ENCODE measurements around the gene ATXN1. TPM values are rescaled to one million over a fixed set of nuclear protein-coding genes. Genes with fewer than 3 reads are reported as not detected.

Gene ATXN1
- total and polyA plus RNA-seq, 2 experiments from 2014 or later: 4.8 to 9.1 TPM

- TF ChIP-seq CTCF (conservative IDR thresholded peaks at IDR 0.05; ENCODE audit: low read depth in 2 of 2) (no peak), STAT1 (IDR thresholded peaks at IDR 0.05; ENCODE audit: unreplicated experiment) (no peak), REST (IDR thresholded peaks at IDR 0.05; ENCODE audit: unreplicated experiment) (no peak), EZH2 (IDR thresholded peaks at IDR 0.05; ENCODE audit: low read depth, unreplicated experiment) (no peak), ZNF114 (CRISPR knock-in tag; IDR thresholded peaks at IDR 0.05) (no peak), NANOG (IDR thresholded peaks at IDR 0.05; ENCODE audit: borderline replicate concordance) (no peak), JUNB (IDR thresholded peaks at IDR 0.05; ENCODE audit: unreplicated experiment) (no peak), CREB1 (CRISPR knock-in tag; IDR thresholded peaks at IDR 0.05; ENCODE audit: low read depth) (no peak), ETS1 (IDR thresholded peaks at IDR 0.05) (no peak)
These were observed 400.9 kb downstream of the ATXN1 start (continued) for GRCh38 chr6:16360365-16360764.

GRCh38 chr6:16359563-16359962 is 401.7 kb downstream of the ATXN1 start:
- H3K9me3 Mint-ChIP-seq: no peaks in the 10 kb centered on the region
- H3K4me2 ChIP-seq: no peak overlapping the region
- no peak overlapping the region for H3K27ac ChIP-seq (ENCODE audit: low read depth)
- H3F3A ChIP-seq (replicated peaks; ENCODE audit: low read depth): no peaks in the 10 kb centered on the region
- H3K4me3 Mint-ChIP-seq: no peak overlapping the region
- no peak for ATAC-seq
- no peak overlapping the region for H2AFZ ChIP-seq
- H3K27me3 ChIP-seq (ENCODE audit: insufficient read depth): no peaks in the 10 kb centered on the region
- no peaks in the 10 kb centered on the region for H3K79me2 ChIP-seq (replicated peaks; ENCODE audit: insufficient read depth)
- no peaks in the 10 kb centered on the region for H3K27me3 Mint-ChIP-seq (ENCODE audit: insufficient read depth, low read depth, poor library complexity)
- no peaks in the 10 kb centered on the region for H3K4me1 ChIP-seq (ENCODE audit: insufficient read depth)
- no peaks in the 10 kb centered on the region for H3K36me3 Mint-ChIP-seq (ENCODE audit: low read depth)
- H3K36me3 ChIP-seq (ENCODE audit: insufficient read depth): no peaks in the 10 kb centered on the region
- H3K9me2 ChIP-seq (ENCODE audit: insufficient read depth): 0 out of 2 replicates have a peak, but pooled peaks cover 5% of the 10 kb centered on the region
- H3K4me1 Mint-ChIP-seq: peaks cover 5% of the 10 kb centered on the region
- no peak overlapping the region for H3K4me3 ChIP-seq
- no peak for DNase-seq (ENCODE audit: low spot score)
- H3K27ac Mint-ChIP-seq: no peak overlapping the region
- no peak for TF ChIP-seq ZNF331 (CRISPR knock-in tag; IDR thresholded peaks at IDR 0.05; ENCODE audit: low read depth)
- no peak for TF ChIP-seq STAT1 (IDR thresholded peaks at IDR 0.05; ENCODE audit: unreplicated experiment)
- no peaks in the 10 kb centered on the region; the same call in 1 of the 2 replicates for H4K20me1 ChIP-seq (replicated peaks; ENCODE audit: insufficient read depth)

All from GM23338 (cell line).